IgD-negative memory B cell (primary cell): Measurements from ENCODE around the gene SPDYE18. TPM values are rescaled to one million over a fixed set of nuclear protein-coding genes. Genes with fewer than 3 reads are reported as not detected.
"Not testable (repeated sequence)": the region's sequence is repeated elsewhere in the genome, so short reads cannot be mapped to it uniquely, and the experiment has no call there.

Source experiments
- H3K27ac Mint-ChIP-seq, 3 donors: one replicate each; pipeline ENCODE4 v1.8.0; 2020 to 2022; ENCODE audit warnings: mild to moderate bottlenecking in 3 of 3, mixed read lengths in 3 of 3, moderate library complexity in 1 of 3
- H3K27me3 Mint-ChIP-seq: one replicate; pipeline ENCODE4 v1.8.0; 2021; ENCODE audit warnings: mixed read lengths
- H3K36me3 Mint-ChIP-seq: one replicate; pipeline ENCODE4 v1.8.0; 2020; ENCODE audit warnings: mild to moderate bottlenecking, mixed read lengths
- H3K4me1 Mint-ChIP-seq, 3 donors: one replicate each; pipeline ENCODE4 v1.8.0; 2020 to 2022; ENCODE audit warnings: mixed read lengths in 3 of 3, mild to moderate bottlenecking in 1 of 3
- H3K4me3 Mint-ChIP-seq, 4 donors: one replicate each; pipeline ENCODE4 v1.8.0; 2020 to 2022; ENCODE audit warnings: mild to moderate bottlenecking in 4 of 4, mixed read lengths in 4 of 4, moderate library complexity in 3 of 4
- H3K9me3 Mint-ChIP-seq, 3 donors: one replicate each; pipeline ENCODE4 v1.8.0; 2020 to 2021; ENCODE audit warnings: mixed read lengths in 3 of 3, mild to moderate bottlenecking in 1 of 3
- polyA plus RNA-seq: library from polyadenylated mRNA; unstranded; fragments of 300-500 nt; fragmentation: Illumina TruSeq; gene quantifications from one replicate; pipeline ENCODE4 v1.2.3, GENCODE V29; 2021

The SPDYE18 gene
- polyA plus RNA-seq, 1 donor from 2014 or later = not detected

- not testable (repeated sequence) for H3K27ac Mint-ChIP-seq, H3K9me3 Mint-ChIP-seq, H3K36me3 Mint-ChIP-seq, H3K27me3 Mint-ChIP-seq, H3K4me3 Mint-ChIP-seq, H3K4me1 Mint-ChIP-seq
These were observed 1.4 kb upstream of the SPDYE18 start for GRCh38 chr7:77063732-77064131.

- H3K27ac Mint-ChIP-seq, H3K9me3 Mint-ChIP-seq, H3K4me1 Mint-ChIP-seq, H3K36me3 Mint-ChIP-seq, H3K27me3 Mint-ChIP-seq, H3K4me3 Mint-ChIP-seq: not testable (repeated sequence)
These were observed 30.1 kb downstream of the SPDYE18 start, which contains the start of gene SPDYE17 for GRCh38 chr7:77032261-77032660. Gene SPDYE17, minus strand, starts transcription at chr7:77032361. Its CDS starts 1,791 bp downstream, at chr7:77030570.

GRCh38 chr7:77026349-77026748 lies 36.0 kb downstream of the SPDYE18 start:
- H3K27me3 Mint-ChIP-seq, H3K4me3 Mint-ChIP-seq, H3K9me3 Mint-ChIP-seq, H3K36me3 Mint-ChIP-seq, H3K27ac Mint-ChIP-seq, H3K4me1 Mint-ChIP-seq: not testable (repeated sequence)

DNA sequence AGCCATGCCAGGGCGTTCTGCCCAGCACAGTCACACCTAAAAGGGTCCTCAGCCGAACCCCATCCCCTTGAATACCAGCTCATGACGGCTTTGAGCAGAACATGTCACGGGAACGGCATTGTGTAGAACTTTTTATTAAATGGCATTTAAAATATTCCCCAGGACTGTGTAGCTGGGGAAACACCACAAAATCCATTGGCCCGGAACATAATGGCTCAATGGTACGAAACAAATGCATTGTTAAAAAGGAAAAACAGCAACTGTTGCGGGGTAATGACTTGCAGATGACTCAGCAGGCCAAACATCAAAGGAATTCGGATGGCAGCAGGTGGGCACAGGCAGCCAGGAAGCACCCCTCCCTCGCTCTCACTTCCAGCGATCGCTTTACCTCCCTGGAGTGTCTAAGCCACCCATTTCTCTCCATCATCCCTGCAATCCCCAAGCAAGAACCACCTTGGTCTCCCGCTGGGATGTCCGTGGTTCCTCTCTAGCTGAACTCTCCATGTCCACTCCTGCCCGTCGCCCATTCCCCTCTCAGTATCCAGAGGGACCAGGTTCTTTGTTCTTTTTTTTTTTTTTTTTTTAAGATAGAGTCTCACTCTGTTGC lies 52.2 kb downstream of the SPDYE18 start:
- not testable (repeated sequence) for H3K27ac Mint-ChIP-seq, H3K36me3 Mint-ChIP-seq, H3K4me1 Mint-ChIP-seq, H3K27me3 Mint-ChIP-seq, H3K4me3 Mint-ChIP-seq, H3K9me3 Mint-ChIP-seq

- H3K4me1 Mint-ChIP-seq, H3K27ac Mint-ChIP-seq, H3K9me3 Mint-ChIP-seq, H3K4me3 Mint-ChIP-seq, H3K27me3 Mint-ChIP-seq, H3K36me3 Mint-ChIP-seq: not testable (repeated sequence)
These were observed 54.4 kb downstream of the SPDYE18 start for GRCh38 chr7:77008000-77008399.

DNA sequence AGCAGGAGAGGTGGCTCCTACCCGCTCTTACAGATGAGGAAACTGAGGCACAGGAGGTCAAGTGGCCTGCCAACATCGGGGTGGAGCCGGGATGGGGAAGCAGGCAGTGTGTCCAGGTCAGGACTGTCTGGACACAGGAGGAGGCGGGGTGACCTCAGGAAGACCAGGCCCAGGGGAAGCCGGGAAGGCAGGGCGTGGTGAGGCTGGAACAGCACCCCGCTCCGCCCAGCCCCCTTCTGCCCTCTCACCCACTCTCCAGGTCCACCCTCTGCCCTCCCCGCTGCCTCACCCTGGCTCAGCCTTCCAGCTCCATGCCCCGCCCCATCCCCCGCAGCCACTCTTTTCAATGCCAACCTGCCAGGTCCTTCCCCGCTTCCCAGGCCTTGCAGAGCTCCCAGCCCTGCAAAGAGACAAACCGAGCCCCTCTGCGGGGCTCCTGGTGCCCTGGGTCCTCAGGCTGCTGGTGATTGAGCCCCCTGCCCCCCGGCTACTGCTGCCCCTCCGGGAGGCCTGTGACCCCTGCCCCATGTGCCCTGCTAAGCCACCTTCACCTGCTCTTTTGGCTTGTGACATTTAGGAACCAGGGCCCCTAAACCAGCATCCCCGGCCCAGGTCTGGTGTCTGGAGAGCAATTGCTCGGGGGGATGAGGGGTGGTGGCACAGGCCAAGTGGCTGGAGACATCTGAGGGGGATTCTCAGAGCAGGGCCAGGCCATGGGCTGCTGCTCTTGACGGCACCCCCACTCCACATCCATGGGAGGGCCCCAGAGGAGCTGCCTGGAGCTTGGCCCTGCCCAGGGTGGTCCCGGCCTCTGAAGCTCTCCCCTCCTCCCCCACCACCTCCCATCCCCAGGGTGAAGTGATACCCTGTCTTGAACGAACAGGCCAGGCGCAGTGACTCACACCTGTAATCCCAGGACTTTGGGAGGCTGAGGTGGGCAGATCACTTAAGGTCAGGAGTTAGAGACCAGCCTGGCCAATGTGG lies 55.9 kb downstream of the SPDYE18 start:
- not testable (repeated sequence) for H3K27ac Mint-ChIP-seq, H3K9me3 Mint-ChIP-seq, H3K4me1 Mint-ChIP-seq, H3K4me3 Mint-ChIP-seq, H3K36me3 Mint-ChIP-seq, H3K27me3 Mint-ChIP-seq

DNA sequence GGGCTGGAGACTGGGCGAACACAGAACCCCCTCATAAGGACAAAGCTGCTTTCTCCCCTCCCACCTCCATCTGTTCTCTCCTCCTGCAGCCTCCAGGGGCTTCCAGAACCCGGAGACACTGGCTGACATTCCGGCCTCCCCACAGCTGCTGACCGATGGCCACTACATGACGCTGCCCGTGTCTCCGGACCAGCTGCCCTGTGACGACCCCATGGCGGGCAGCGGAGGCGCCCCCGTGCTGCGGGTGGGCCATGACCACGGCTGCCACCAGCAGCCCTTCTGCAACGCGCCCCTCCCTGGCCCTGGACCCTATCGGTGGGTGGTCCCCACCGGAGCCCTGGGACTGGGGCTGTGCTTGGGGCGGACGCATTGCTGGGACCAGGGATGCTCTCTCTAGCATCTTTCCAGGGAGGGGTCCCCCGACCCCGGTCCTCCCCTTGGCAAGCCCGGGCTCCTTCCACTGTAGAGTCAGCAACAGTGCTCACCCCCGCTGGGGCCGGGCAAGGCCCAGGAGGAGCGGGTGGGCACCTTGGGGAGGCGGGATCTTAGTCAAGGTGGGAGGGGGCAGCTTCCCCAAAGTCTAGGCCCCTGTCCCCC lies 56.8 kb downstream of the SPDYE18 start:
- H3K4me1 Mint-ChIP-seq, H3K27me3 Mint-ChIP-seq, H3K4me3 Mint-ChIP-seq, H3K9me3 Mint-ChIP-seq, H3K27ac Mint-ChIP-seq, H3K36me3 Mint-ChIP-seq: not testable (repeated sequence)

DNA sequence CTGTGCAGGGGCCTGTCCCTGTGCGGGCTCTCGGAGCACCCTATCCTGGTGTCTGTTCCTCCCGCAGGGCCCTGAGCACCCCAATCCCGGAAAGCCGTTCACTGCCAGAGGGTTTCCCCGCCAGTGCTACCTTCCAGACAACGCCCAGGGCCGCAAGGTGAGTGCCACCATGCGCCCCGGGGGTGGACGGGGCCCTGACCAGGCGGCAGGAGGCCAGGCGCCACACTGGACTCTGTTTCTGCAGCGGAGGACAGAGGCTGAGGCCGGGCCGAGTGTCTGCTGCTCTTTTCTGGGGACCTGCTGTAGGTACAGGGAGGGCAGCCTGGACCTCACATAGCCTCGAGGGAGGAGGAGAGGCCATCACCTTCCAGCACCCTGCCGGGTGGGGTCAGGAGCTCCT lies 58.2 kb downstream of the SPDYE18 start:
- not testable (repeated sequence) for H3K27me3 Mint-ChIP-seq, H3K9me3 Mint-ChIP-seq, H3K36me3 Mint-ChIP-seq, H3K27ac Mint-ChIP-seq, H3K4me3 Mint-ChIP-seq, H3K4me1 Mint-ChIP-seq

- not testable (repeated sequence) for H3K27me3 Mint-ChIP-seq, H3K9me3 Mint-ChIP-seq, H3K27ac Mint-ChIP-seq, H3K4me3 Mint-ChIP-seq, H3K4me1 Mint-ChIP-seq, H3K36me3 Mint-ChIP-seq
These were observed 59.1 kb downstream of the SPDYE18 start for GRCh38 chr7:77003241-77003640.

- H3K4me1 Mint-ChIP-seq, H3K27ac Mint-ChIP-seq, H3K9me3 Mint-ChIP-seq, H3K36me3 Mint-ChIP-seq, H3K4me3 Mint-ChIP-seq, H3K27me3 Mint-ChIP-seq: not testable (repeated sequence)
These were observed 59.6 kb downstream of the SPDYE18 start for GRCh38 chr7:77002678-77003233.

GRCh38 chr7:77002104-77002503 lies 60.3 kb downstream of the SPDYE18 start:
- H3K27me3 Mint-ChIP-seq, H3K36me3 Mint-ChIP-seq, H3K9me3 Mint-ChIP-seq, H3K4me1 Mint-ChIP-seq, H3K4me3 Mint-ChIP-seq, H3K27ac Mint-ChIP-seq: not testable (repeated sequence)

Other genes starting within 250 kb of the SPDYE18 start
- gene SPDYE17, start 30.2 kb downstream of the SPDYE18 start, polyA plus RNA-seq = not detected
- gene CCDC146, start 60.1 kb upstream of the SPDYE18 start, polyA plus RNA-seq = 1.0 TPM
- 23.7 TPM for gene FGL2, start 137.3 kb upstream of the SPDYE18 start, polyA plus RNA-seq